Adrenal gland (tissue), 5 donors: ENCODE data around the gene LRRC63.

ENCODE experiments used
- CTCF ChIP-seq, 6 experiments: fragments of 450-650 bp in 4 of 6; fragments of 200-600 bp in 2 of 6; sonication (generic) in 1 of 6; IDR thresholded peaks; 1 replicate in 5 of 6; 2 replicates in 1 of 6; pipeline versions ENCODE4 v1.5.1 to v1.8.0; 2016 to 2021; ENCODE audit warnings: antibody characterized with exemption in 6 of 6, mild to moderate bottlenecking in 2 of 6, moderate library complexity in 1 of 6
- POLR2A ChIP-seq, 2 donors: fragments of 450-650 bp; IDR thresholded peaks; one replicate each; pipeline ENCODE4 v1.6.1; 2017; ENCODE audit warnings: antibody characterized with exemption in 2 of 2, mild to moderate bottlenecking in 2 of 2, moderate library complexity in 1 of 2
- donor health status: DM: no; HTN: no; CAD: no.

- TF ChIP-seq CTCF (IDR thresholded peaks at IDR 0.05): no peak
- TF ChIP-seq POLR2A (IDR thresholded peaks at IDR 0.05): no peak
Measured at GRCh38 chr13:46202188-46202795, 9.4 kb upstream of the LRRC63 start.
